SU-DHL-6 (cell line): ENCODE measurements around the gene PLEKHB2.
A peak's percentile ranks its signal among the peaks of the same experiment; 100 is the strongest.

Source experiments
- H2AFZ ChIP-seq: fragments of 200-600 bp; sonication (generic); 2 replicates; pipeline ENCODE4 v1.6.1; 2014; ENCODE audit warnings: low read depth, mild to moderate bottlenecking, moderate library complexity, mixed read lengths, antibody characterized with exemption, low read length; ENCODE audit not compliant: severe bottlenecking
- H3F3A ChIP-seq: fragments of 200-600 bp; shearing (Covaris generic); 2 replicates; pipeline ENCODE4 v1.6.0; 2016; ENCODE audit warnings: antibody characterized with exemption, mild to moderate bottlenecking; ENCODE audit not compliant: insufficient read depth
- H3K27ac ChIP-seq: fragments of 200-600 bp; sonication (generic); 2 replicates; pipeline ENCODE4 v1.5.1; 2016; ENCODE audit warnings: low read depth, mild to moderate bottlenecking, low read length, moderate library complexity, mixed read lengths
- H3K27me3 ChIP-seq: fragments of 200-600 bp; sonication (generic), shearing (Covaris generic); 2 replicates; pipeline ENCODE4 v1.6.0; 2014; ENCODE audit warnings: mild to moderate bottlenecking, low read length
- H3K36me3 ChIP-seq: fragments of 200-600 bp; sonication (generic); 2 replicates; pipeline ENCODE4 v1.6.1; 2014; ENCODE audit warnings: mild to moderate bottlenecking, low read length, mixed read lengths
- H3K4me2 ChIP-seq: fragments of 300-600, 200-600 bp; shearing (Covaris generic), sonication (generic); 2 replicates; pipeline ENCODE4 v1.6.0; 2014; ENCODE audit warnings: low read length, low read depth, mild to moderate bottlenecking; ENCODE audit not compliant: poor library complexity, severe bottlenecking
- H3K4me3 ChIP-seq: fragments of 200-600 bp; sonication (generic); 2 replicates; pipeline ENCODE4 v1.5.1; 2014; ENCODE audit warnings: antibody characterized with exemption, low read length, mild to moderate bottlenecking, mixed read lengths; ENCODE audit not compliant: insufficient read depth, poor library complexity, severe bottlenecking
- H3K79me2 ChIP-seq: fragments of 200-600 bp; sonication (generic); 2 replicates; pipeline ENCODE4 v1.6.1; 2014; ENCODE audit warnings: mild to moderate bottlenecking, low read length, moderate library complexity; ENCODE audit not compliant: insufficient read depth
- H3K9ac ChIP-seq: fragments of 200-600 bp; sonication (generic); 2 replicates; pipeline ENCODE4 v1.7.0; 2014; ENCODE audit warnings: mild to moderate bottlenecking, low read length
- H3K9me2 ChIP-seq: fragments of 200-600 bp; sonication (generic); replicated peaks from 2 replicates; pipeline ENCODE4 v1.6.1; 2014; ENCODE audit warnings: low read length; ENCODE audit not compliant: insufficient read depth
- H3K9me3 ChIP-seq: fragments of 200-600 bp; sonication (generic); 2 replicates; pipeline ENCODE4 v1.6.1; 2014; ENCODE audit warnings: low read length, mixed read lengths; ENCODE audit not compliant: insufficient read depth
- H4K20me1 ChIP-seq: fragments of 200-600 bp; sonication (generic); 2 replicates; pipeline ENCODE4 v1.6.1; 2014; ENCODE audit warnings: low read depth, mild to moderate bottlenecking, antibody characterized with exemption, low read length, moderate library complexity, mixed read lengths
- CTCF ChIP-seq: fragments of 200-600 bp; sonication (generic); IDR thresholded peaks from one replicate; pipeline ENCODE4 v1.5.1; 2017; ENCODE audit warnings: antibody characterized with exemption, mild to moderate bottlenecking, low read length, moderate library complexity; ENCODE audit not compliant: insufficient read depth, poor library complexity, severe bottlenecking
- EZH2phosphoT487 ChIP-seq: fragments of 200-600 bp; sonication (generic), shearing (Covaris generic); conservative IDR thresholded peaks from 2 replicates; pipeline ENCODE4 v1.6.1; 2018; ENCODE audit warnings: mild to moderate bottlenecking, antibody characterized with exemption, low read length, moderate library complexity, mixed read lengths

Gene PLEKHB2

GRCh38 chr2:131081190-131081589 lies 23.9 kb upstream of the PLEKHB2 start:
- no peak overlapping the region for H3K4me2 ChIP-seq
- H3K79me2 ChIP-seq: peaks cover 86% of the 10 kb centered on the region

GRCh38 chr2:131085646-131086045 lies 19.5 kb upstream of the PLEKHB2 start:
- H3K36me3 ChIP-seq: peaks cover 14% of the 10 kb centered on the region; the same call in 1 of the 2 replicates
- H3F3A ChIP-seq: no peaks in the 10 kb centered on the region
- H3K79me2 ChIP-seq: peaks cover 96% of the 10 kb centered on the region
- H2AFZ ChIP-seq: no peak overlapping the region
- H3K9ac ChIP-seq: no peak overlapping the region
- H3K4me3 ChIP-seq: no peak overlapping the region
- H4K20me1 ChIP-seq: peaks cover 15% of the 10 kb centered on the region
- no peak overlapping the region for H3K27ac ChIP-seq
- H3K9me3 ChIP-seq: no peaks in the 10 kb centered on the region
- no peaks in the 10 kb centered on the region for H3K27me3 ChIP-seq
- H3K9me2 ChIP-seq: no peaks in the 10 kb centered on the region
- H3K4me2 ChIP-seq: no peak overlapping the region
- TF ChIP-seq CTCF (no peak), EZH2phosphoT487 (no peak)

More at GRCh38 chr2:131081190-131081589, 23.9 kb upstream of the PLEKHB2 start:
- no peaks in the 10 kb centered on the region for H3K9me3 ChIP-seq
- no peak overlapping the region for H3K9ac ChIP-seq
- peaks cover 11% of the 10 kb centered on the region for H3K36me3 ChIP-seq
- H3K9me2 ChIP-seq: no peaks in the 10 kb centered on the region
- H3F3A ChIP-seq: no peaks in the 10 kb centered on the region
- H4K20me1 ChIP-seq: peaks cover 17% of the 10 kb centered on the region
- no peak overlapping the region for H3K4me3 ChIP-seq
- no peaks in the 10 kb centered on the region for H3K27me3 ChIP-seq
- no peak overlapping the region for H3K27ac ChIP-seq
- H2AFZ ChIP-seq: no peak overlapping the region
- TF ChIP-seq CTCF (no peak), EZH2phosphoT487 (no peak)

GRCh38 chr2:131092458-131093005 lies 12.6 kb upstream of the PLEKHB2 start:
- Histone ChIP-seq H3K4me3 (peak overlapping the region; percentile 65), H3F3A (peaks cover 15% of the 10 kb centered on the region), H3K9me3 (no peaks in the 10 kb centered on the region), H3K79me2 (peaks cover 54% of the 10 kb centered on the region), H3K9ac (peak overlapping the region; percentile 68), H3K9me2 (no peaks in the 10 kb centered on the region), H4K20me1 (peaks cover 11% of the 10 kb centered on the region; the same call in 1 of the 2 replicates), H3K27me3 (no peaks in the 10 kb centered on the region), H2AFZ (no peak overlapping the region), H3K36me3 (peaks cover 2% of the 10 kb centered on the region; the same call in 1 of the 2 replicates), H3K27ac (peak overlapping the region; percentile 65), H3K4me2 (peak overlapping the region; percentile 100)
- no peak for TF ChIP-seq EZH2phosphoT487
- no peak for TF ChIP-seq CTCF
